HL-60 (cell line): ENCODE results near the gene CFAP90.

Experiments used
- CTCF ChIP-seq: IDR thresholded peaks from one replicate; pipeline ENCODE4 v1.5.1; 2011; ENCODE audit warnings: low read length, control low read depth, inconsistent platforms; ENCODE audit not compliant: insufficient read depth
- GABPA ChIP-seq: IDR thresholded peaks from 2 replicates; pipeline ENCODE4 v1.6.1; 2012; ENCODE audit warnings: low read depth
- SPI1 ChIP-seq: IDR thresholded peaks from 2 replicates; pipeline ENCODE4 v1.6.1; 2012; ENCODE audit warnings: low read depth, mild to moderate bottlenecking, borderline replicate concordance

GRCh38 chr5:7781899-7782298 is 69.0 kb downstream of the CFAP90 start:
- TF ChIP-seq CTCF (no peak), SPI1 (no peak), GABPA (no peak)
